Psoas muscle (tissue), 8 donors: ENCODE measurements around the gene LMLN. TPM values are rescaled to one million over a fixed set of nuclear protein-coding genes. Genes with fewer than 3 reads are reported as not detected.
"Not testable (repeated sequence)": the region's sequence is repeated elsewhere in the genome, so short reads cannot be mapped to it uniquely, and the experiment has no call there.

Source experiments
- ATAC-seq, 4 donors: fragments of 200-7000 bp; cut with Tn5 transposase; one replicate each; pipeline ENCODE4 v1.9.1; 2020; ENCODE audit warnings: moderate library complexity in 3 of 4, mild to moderate bottlenecking in 2 of 4
- DNase-seq, 2 donors: peaks; one replicate each; pipeline ENCODE4 v3.0.0-alpha.2; 2020
- H3K27ac ChIP-seq: fragments of 200-600 bp; one replicate; pipeline ENCODE4 v1.8.0; 2022
- H3K27me3 ChIP-seq, 3 donors: fragments of 200-600 bp in 1 of 3; one replicate each; pipeline versions ENCODE4 v1.6.1 to v1.8.0; 2013 to 2022; ENCODE audit warnings: low read length in 2 of 3, mild to moderate bottlenecking in 2 of 3, moderate library complexity in 1 of 3; ENCODE audit not compliant: insufficient read depth in 3 of 3
- H3K36me3 ChIP-seq, 2 donors: fragments of 200-600 bp in 1 of 2; one replicate each; pipeline versions ENCODE4 v1.6.1 to v1.8.0; 2013 to 2022; ENCODE audit warnings: low read depth in 1 of 2, mild to moderate bottlenecking in 1 of 2, moderate library complexity in 1 of 2; ENCODE audit not compliant: insufficient read depth in 1 of 2
- H3K4me1 ChIP-seq: fragments of 200-600 bp; one replicate; pipeline ENCODE4 v1.8.0; 2022
- H3K4me3 ChIP-seq: fragments of 200-600 bp; one replicate; pipeline ENCODE4 v1.8.0; 2022; ENCODE audit warnings: mild to moderate bottlenecking
- H3K9me3 ChIP-seq: fragments of 200-600 bp; one replicate; pipeline ENCODE4 v1.8.0; 2022
- CTCF ChIP-seq: fragments of 200-600 bp; IDR thresholded peaks from one replicate; pipeline ENCODE4 v1.8.0; 2022; ENCODE audit warnings: antibody characterized with exemption
- WGBS, 3 donors: extraction: QIAGEN DNeasy Blood & Tissue Kit; methylation state at CpG; one replicate each; pipeline versions ENCODE4 v1.1.6 to v1.1.7; 2013; 5-methylcytosine and 5-hydroxymethylcytosine counted together
- intact Hi-C, 2 donors: fragments of 100-400 bp; cut with DNase I; formaldehyde crosslinking; loops; one replicate each; pipeline versions ENCODE4 v1.11.0 to v1.14.2; 2022
- polyA plus RNA-seq, 3 donors: library from polyadenylated mRNA; stranded (reverse); fragments of 200-250 nt; gene quantifications; one replicate each; pipeline ENCODE4 v1.2.3, GENCODE V29; 2013
- total RNA-seq, 4 donors: library from RNA; stranded (reverse); fragmentation: NEBNext Ultra II Directional in 2 of 4; extraction: Animal tissue kit (Norgen Biotek cat#: 25700) in 2 of 4; gene quantifications; one replicate each; pipeline versions ENCODE4 v1.2.1 to v1.2.4, GENCODE V29; 2021 to 2023
- donor health status: healthy with polysubstance abuse.
- donor health status: DM: no; HTN: no; CAD: no; lungs with moderate emphysema.
- donor health status: Bipolar disorder and iron deficiency.
- donor health status: healthy.
- donor health status: DM: yes; HTN: yes; CAD: no.
- donor health status: DM: no; HTN: no; CAD: no.
- donor health status: DM: no; HTN: no; CAD: no.
- donor health status: DM: yes; HTN: yes; CAD: no.

The LMLN gene
- total and polyA plus RNA-seq, 7 donors: 1.5 to 8.3 (median 5.0) TPM

GRCh38 chr3:197961582-197961945 is 1.5 kb downstream of the LMLN start:
- DNase-seq (no peak), ATAC-seq (no peak)
- H3K9me3 ChIP-seq: no peaks in the 10 kb centered on the region
- no peak for TF ChIP-seq CTCF
- H3K27ac ChIP-seq: no peak overlapping the region
- 86 to 91% (median 87%) methylated on average over 9 of the region's 9 CpGs for WGBS, 3 donors
- peaks cover 16% of the 10 kb centered on the region for H3K4me1 ChIP-seq
- H3K27me3 ChIP-seq: no peaks in the 10 kb centered on the region
- peaks cover 0 to 7% of the 10 kb centered on the region in 2 donors for H3K36me3 ChIP-seq
- no peak overlapping the region for H3K4me3 ChIP-seq
- intact Hi-C loops: no loop called here

- intact Hi-C loops: no loop called here
- no peak for TF ChIP-seq CTCF
- 90 to 98% (median 93%) methylated on average over 5 of the region's 5 CpGs for WGBS, 3 donors
- DNase-seq (no peak), ATAC-seq (no peak)
- H3K4me3 ChIP-seq: no peak overlapping the region
- no peaks in the 10 kb centered on the region for H3K36me3 ChIP-seq
- H3K27me3 ChIP-seq: no peaks in the 10 kb centered on the region
- no peak overlapping the region for H3K27ac ChIP-seq
- H3K4me1 ChIP-seq: peaks cover 16% of the 10 kb centered on the region
- H3K9me3 ChIP-seq: no peaks in the 10 kb centered on the region
These were observed 3.1 kb downstream of the LMLN start for GRCh38 chr3:197963019-197963637.

GRCh38 chr3:197967337-197967989 is 7.4 kb downstream of the LMLN start:
- H3K36me3 ChIP-seq, H3K27me3 ChIP-seq, H3K4me1 ChIP-seq, H3K27ac ChIP-seq, DNase-seq, intact Hi-C loops, ATAC-seq, H3K4me3 ChIP-seq, H3K9me3 ChIP-seq: not testable (repeated sequence)
- 90 to 93% (median 91%) methylated on average over 8 of the region's 8 CpGs for WGBS, 3 donors

GRCh38 chr3:197970588-197970987 is 10.6 kb downstream of the LMLN start:
- Histone ChIP-seq H3K36me3 (peaks cover 0 to 13% of the 10 kb centered on the region in 2 donors), H3K27ac (no peak overlapping the region), H3K4me1 (no peaks in the 10 kb centered on the region), H3K4me3 (no peak overlapping the region), H3K27me3 (no peaks in the 10 kb centered on the region), H3K9me3 (no peaks in the 10 kb centered on the region)
- intact Hi-C loops: no loop called here
- ATAC-seq (no peak), DNase-seq (no peak)
- 60 to 76% (median 73%) methylated on average over 3 of the region's 3 CpGs for WGBS, 3 donors
- TF ChIP-seq CTCF: no peak

- 76 to 90% (median 89%) methylated on average over 1 of the region's 1 CpG for WGBS, 3 donors
- Histone ChIP-seq H3K36me3 (peaks cover 0 to 38% of the 10 kb centered on the region in 2 donors), H3K27ac (no peak overlapping the region), H3K4me1 (no peaks in the 10 kb centered on the region), H3K9me3 (no peaks in the 10 kb centered on the region), H3K27me3 (no peaks in the 10 kb centered on the region), H3K4me3 (no peak overlapping the region)
- intact Hi-C loops: no loop called here
- DNase-seq (no peak), ATAC-seq (no peak)
- no peak for TF ChIP-seq CTCF
These were observed 14.0 kb downstream of the LMLN start for GRCh38 chr3:197974016-197974415.
